ENCODE measurements around the gene SGMS1.

Gene SGMS1

DNA sequence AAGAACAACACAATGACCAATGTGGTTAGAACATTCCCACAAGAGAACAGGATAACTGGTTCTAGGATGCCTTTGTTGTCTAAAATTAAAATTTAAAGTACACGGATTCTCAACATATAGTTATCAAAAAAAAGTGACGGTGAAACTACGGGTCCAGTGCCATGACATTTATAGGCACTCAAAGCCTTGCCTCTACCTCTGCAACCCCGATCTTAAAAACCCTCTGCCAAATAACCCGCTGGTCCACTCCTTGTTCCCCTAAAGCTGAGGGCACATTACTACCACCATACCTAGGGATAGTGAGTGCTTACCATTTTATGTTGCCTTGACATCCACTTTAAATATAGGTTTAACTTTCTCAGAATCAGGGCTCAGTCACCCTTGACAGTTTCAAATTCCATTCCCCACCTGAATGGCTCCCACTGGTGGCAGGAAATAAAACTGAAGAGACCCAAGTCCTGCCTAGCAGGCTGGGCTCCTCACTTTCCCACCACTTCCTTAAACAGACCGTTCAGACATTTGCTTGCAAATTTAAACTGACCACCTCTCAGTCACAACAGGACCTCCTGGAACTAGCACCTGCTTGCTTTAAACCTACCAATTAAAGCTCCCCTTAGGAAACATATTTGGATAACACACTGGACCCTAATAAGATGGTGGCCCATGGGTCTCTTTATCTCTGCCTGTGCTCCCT, 202.6 kb downstream of the SGMS1 start:
- DNase-seq (ENCODE audit: low spot score): peak; percentile 22

DNA sequence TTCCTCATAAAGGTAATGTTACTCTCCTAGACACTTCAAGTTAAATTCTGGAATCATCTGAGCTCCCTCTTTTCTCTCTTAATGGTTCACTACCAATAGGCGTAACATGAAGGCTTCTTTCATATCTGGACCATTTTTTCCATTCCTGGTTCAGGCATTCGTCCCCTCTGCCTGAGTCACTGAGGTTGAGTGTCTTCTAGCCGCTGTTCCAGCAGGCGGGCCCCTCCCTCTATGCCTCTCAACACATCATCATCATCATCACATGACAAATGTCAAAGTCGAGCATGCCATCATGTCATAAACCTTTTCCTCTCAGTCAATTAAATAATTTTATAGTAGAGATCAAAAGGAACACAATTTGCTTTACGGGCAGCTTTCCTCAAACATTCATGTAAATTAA, 203.6 kb downstream of the SGMS1 start:
- no peak for DNase-seq (ENCODE audit: low spot score)

DNA sequence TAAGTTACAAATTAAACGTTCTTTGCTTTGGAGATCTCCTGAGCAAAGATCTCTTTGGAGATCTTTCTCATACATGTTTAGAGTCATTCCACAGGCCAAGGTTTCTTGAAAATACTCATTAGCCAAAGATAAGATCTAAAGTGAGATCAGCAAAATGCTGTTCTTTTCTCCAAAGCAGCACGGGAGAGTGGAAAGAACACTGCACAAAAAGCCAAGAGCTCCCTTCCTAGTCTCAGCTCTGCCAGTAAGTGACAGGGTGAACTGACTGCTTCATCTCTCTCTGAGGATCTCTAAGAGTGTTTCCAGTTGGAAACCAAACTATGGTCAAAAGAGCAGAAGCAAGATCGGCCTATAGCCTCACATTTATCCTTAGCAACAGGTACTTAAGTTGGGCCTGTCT, 204.0 kb downstream of the SGMS1 start:
- no peak for DNase-seq (ENCODE audit: low spot score)

DNA sequence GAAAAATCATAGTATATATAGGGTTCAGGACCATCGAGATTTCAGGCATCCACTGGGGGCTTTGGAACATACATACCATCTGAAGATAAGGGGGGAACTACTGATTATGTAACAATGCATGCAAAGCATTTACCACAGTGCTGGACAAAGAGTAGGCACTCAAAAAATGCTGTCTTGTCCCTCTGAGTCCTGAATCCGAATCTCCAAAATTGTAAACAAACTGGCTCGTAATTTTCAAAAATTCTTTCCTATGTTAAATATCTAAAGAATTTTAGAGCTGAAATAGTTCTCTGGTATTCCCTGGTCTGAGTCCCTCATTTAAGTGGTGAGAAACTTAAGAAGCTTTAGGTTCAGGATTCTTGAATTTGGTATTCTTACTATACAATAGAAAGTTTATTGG, 204.7 kb downstream of the SGMS1 start:
- no peak for DNase-seq (ENCODE audit: low spot score)

DNA sequence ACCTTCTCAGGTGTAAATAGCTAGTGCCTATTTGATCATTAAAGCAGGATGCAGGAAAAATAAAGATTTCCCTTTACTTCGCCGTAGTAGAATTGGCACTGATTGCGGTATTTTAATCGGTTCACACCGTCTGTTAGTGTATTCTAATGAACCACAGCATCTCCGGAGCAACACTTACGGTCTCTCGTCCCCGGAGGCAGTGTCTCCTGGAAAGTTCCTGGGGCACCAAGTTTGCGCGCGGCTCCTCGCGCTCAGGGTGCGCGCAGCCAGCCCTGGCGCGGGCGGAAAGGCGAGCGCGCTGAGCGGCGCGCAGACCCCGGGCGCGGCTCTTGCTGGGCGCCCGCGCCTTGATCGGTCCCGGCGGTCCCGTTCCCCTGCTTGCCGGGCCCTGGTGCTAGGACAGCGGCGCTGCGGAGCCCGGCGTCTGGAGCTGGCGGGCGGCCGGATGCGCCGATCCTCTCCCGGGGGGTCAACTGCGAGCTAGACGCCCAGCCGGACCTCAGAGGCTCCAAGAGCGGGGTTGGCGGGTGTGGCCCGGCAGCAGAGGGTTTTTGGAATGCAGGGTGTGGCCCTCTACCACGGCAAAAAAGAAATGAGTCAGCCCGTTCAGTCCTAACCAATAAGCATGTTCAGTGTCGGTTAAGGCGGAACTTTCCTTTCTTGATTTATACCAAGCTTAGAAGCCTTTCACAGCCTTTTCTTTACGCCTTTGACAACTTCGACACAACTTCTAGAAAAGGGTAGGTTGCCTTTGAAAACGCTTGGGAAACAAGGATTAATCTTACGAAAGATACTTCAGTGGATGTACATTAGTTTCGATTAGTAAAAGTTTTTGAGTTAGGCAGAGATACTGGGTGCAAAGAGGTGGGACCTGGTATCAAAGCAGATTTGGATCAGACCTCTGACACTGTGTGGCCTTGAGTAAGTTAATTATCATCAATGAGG, 205.6 kb downstream of the SGMS1 start:
- peak; percentile 91 for DNase-seq (ENCODE audit: low spot score)

DNA sequence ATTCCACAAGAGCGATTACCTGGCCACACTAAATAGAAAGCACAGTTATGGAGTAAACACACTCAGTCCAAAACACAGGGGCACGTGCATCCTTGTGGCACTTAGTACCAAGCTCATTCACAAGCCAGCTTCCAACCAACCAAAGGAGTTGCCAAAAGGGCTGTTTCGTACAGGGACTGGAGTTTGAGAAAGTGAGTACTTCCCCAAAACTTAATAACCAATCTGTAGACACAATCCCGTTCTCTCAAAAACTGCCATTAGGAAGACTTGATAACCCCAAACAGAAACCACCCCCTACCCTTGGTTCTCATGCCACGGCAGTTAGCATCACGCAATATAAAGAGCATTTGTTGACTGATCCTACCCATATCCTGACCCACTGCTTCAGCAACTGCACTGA, 206.3 kb downstream of the SGMS1 start:
- DNase-seq (ENCODE audit: low spot score): no peak

GRCh38 chr10:50416881-50417280, 206.9 kb downstream of the SGMS1 start:
- DNase-seq (ENCODE audit: low spot score): no peak

GRCh38 chr10:50416181-50416824, 207.5 kb downstream of the SGMS1 start:
- DNase-seq (ENCODE audit: low spot score): no peak

DNA sequence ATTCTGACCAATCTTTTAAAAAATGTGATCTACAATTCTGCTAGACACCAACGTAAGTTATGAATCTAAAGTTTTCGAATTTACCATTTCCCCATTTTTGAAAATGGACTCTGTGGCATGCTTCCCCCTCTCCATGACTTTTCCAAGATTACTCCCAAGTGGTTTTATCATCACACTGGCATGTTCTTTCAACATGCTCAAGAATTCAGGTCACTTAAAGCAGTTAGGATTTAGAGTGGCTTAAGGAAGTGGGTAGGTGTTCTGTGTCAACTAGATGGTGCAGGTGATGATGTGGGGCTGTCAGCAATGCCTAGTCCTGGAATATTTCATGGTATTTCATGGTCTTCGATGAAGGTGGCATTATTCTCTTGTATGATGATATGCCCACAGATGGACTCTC, 208.5 kb downstream of the SGMS1 start:
- no peak for DNase-seq (ENCODE audit: low spot score)

GRCh38 chr10:50410066-50410811, 213.5 kb downstream of the SGMS1 start:
- no peak for DNase-seq (ENCODE audit: low spot score)

DNA sequence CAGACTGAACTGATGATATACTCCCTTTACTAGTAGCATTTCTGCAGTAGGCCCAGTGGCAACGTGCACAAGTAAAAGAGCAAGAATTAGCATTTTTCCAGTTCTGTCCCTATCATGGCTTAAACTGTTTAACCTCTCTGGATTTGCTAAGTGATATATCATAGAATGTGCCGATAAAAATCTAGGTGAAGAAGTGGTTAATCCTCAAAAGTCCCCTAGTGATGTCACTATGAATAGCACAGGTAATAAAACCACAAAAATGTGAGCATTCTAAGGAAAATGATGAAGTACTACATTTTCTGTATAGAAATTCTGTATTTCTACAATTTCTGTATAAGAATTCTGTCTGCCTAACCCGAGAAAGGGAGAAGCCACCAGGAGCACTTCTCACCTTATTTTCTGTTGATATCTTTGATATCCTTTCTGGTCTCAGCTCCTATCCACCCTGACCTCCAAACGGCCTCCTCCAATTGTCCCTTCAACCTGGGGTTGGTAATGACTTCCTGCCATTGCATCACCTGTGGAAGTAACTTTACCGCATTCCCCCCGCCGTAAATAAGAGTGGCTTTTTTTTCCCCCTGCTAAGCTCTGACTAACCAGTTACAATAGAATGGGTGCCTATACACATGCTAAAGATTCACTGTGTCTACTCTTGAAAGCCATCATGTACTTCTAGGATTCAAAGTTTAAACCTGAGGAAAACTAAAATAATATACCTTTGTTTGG, 216.5 kb downstream of the SGMS1 start:
- no peak for DNase-seq (ENCODE audit: low spot score)

- no peak for DNase-seq (ENCODE audit: low spot score)
Measured at GRCh38 chr10:50406457-50407070, 217.2 kb downstream of the SGMS1 start.

DNA sequence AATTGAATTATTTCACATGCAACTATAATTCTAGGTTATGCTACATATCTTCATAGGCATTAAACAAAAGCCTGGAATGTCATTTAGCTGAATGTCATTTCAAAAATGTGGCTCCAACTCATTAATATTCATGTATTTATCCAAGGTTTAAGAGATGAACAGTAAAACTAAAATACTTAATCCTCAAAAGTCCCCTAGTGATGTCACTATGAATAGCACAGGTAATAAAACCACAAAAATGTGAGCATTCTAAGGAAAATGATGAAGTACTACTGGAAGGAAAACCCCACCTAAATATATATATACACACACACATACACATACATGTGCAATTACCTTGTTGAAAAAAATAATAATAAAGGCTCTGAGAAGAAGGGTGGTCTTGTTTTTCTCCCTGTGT, 218.0 kb downstream of the SGMS1 start:
- DNase-seq (ENCODE audit: low spot score): no peak

GRCh38 chr10:50404021-50404773, 219.6 kb downstream of the SGMS1 start:
- DNase-seq (ENCODE audit: low spot score): no peak

DNA sequence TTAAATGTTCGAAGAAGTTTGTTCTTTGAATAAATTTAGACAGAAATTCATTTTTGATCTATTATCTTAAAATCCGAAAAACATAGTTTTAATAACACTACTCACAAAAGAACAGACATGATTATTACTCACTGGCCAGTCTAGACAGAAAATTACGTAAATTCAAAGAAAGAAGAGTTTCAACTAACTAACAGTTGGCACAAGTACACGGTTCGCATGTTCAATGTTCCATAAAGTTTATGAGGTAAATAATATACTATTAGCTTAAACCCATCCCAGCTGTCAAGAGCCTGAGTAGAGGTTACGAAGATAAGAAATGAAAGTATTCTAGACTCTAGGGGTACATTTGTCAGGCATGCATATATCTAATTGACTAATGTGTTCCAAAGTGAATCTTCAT, 220.7 kb downstream of the SGMS1 start:
- DNase-seq (ENCODE audit: low spot score): no peak

GRCh38 chr10:50402466-50402865, 221.3 kb downstream of the SGMS1 start:
- no peak for DNase-seq (ENCODE audit: low spot score)

DNA sequence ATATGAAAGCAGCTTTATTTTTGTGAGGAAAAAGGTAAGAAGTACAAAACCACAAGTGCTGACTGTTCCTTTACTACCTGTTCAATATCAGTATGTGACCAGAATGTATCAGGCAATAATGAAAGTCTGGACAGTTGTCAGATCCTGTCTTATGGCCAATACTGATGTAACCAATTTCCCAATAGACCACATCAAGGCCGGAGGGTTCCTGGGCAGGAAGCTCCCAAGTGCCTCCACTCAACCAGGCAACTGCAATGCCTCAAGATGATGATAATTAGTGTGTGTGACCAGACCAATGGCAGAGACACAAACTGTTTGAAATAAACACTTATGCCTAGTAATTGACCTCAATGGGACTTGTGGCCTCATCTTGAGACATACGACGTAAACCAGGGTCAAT, 223.1 kb downstream of the SGMS1 start:
- no peak for DNase-seq (ENCODE audit: low spot score)

- DNase-seq (ENCODE audit: low spot score): no peak
Measured at GRCh38 chr10:50398823-50399222, 224.9 kb downstream of the SGMS1 start.

DNA sequence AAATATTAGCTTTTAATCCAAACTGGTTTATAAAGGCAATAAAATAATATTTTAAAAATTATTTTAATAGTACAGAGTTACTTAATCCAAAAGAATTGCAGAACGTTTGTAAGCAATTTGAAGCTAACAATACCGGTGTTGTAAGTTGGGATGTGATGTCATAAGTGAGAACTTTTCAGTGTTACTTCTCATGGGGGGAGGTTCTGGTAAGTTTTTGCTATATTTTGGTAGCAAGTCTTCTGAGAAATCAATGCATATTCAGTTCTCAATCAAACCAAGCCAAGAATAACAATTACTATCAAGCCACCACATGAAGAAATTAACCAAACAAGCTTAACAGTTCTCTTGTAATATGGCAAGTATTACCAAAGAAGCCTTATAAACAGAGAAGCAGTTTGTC, 225.4 kb downstream of the SGMS1 start:
- DNase-seq (ENCODE audit: low spot score): no peak

Measured in AG08395 (cell line).